ENCODE data around the gene NAA25. TPM values are rescaled to one million over a fixed set of nuclear protein-coding genes. Genes with fewer than 3 reads are reported as not detected.

Gene NAA25

GRCh38 chr12:111976860-111977259 lies 131.7 kb downstream of the NAA25 start:
- no peak overlapping the region for H2BK120ac ChIP-seq (ENCODE audit: low read depth, low read length)
- no peak overlapping the region for H4K91ac ChIP-seq (ENCODE audit: low read length)
- H3K9ac ChIP-seq (ENCODE audit: low read length): no peak overlapping the region
- H3K4ac ChIP-seq (ENCODE audit: low read depth in 1 of 2, low read length in 2 of 2): no peak overlapping the region
- no peak overlapping the region for H3K4me3 ChIP-seq (ENCODE audit: insufficient read depth in 1 of 2, low read depth in 1 of 2, low read length in 2 of 2)
- H4K8ac ChIP-seq (ENCODE audit: low read length): no peak overlapping the region
- no peak overlapping the region for H3K4me2 ChIP-seq (ENCODE audit: low read length, poor library complexity, severe bottlenecking)
- no peak overlapping the region for H3K27ac ChIP-seq (ENCODE audit: low read length, poor library complexity, severe bottlenecking)
- H3K27me3 ChIP-seq (ENCODE audit: control insufficient read depth in 1 of 2, insufficient read depth in 1 of 2, low read length in 2 of 2): no peaks in the 10 kb centered on the region
- no peaks in the 10 kb centered on the region for H3K4me1 ChIP-seq (ENCODE audit: control insufficient read depth, insufficient read depth, low read depth, low read length)
- H2AFZ ChIP-seq (ENCODE audit: low read depth, low read length): no peak overlapping the region
- H3K14ac ChIP-seq (ENCODE audit: low read length in 2 of 2): no peak overlapping the region
- H3K36me3 ChIP-seq (ENCODE audit: control insufficient read depth in 1 of 2, insufficient read depth in 2 of 2, low read depth in 1 of 2, low read length in 2 of 2): no peaks in the 10 kb centered on the region
- no peak for DNase-seq
- peaks cover 20% of the 10 kb centered on the region for H3K9me3 ChIP-seq (ENCODE audit: control insufficient read depth, low read length)
- no peak overlapping the region for H2BK15ac ChIP-seq (ENCODE audit: low read depth, poor library complexity, severe bottlenecking)
- H3K79me1 ChIP-seq (replicated peaks; ENCODE audit: low read length, poor library complexity, severe bottlenecking): no peaks in the 10 kb centered on the region
- H3K23ac ChIP-seq (ENCODE audit: low read length in 2 of 2): no peak overlapping the region
- H2AK5ac ChIP-seq (ENCODE audit: low read length, severe bottlenecking): no peak overlapping the region
- H2BK5ac ChIP-seq (ENCODE audit: low read depth, low read length, poor library complexity, severe bottlenecking): no peak overlapping the region
- H3K18ac ChIP-seq (ENCODE audit: low read depth in 1 of 2, low read length in 2 of 2): no peak overlapping the region
- no peak overlapping the region for H2BK12ac ChIP-seq (ENCODE audit: low read length in 2 of 2)

Small RNA genes within 50 kb of the gene (small RNA-seq; reads per million reads assigned to genes)
- not detected for gene AC004024.1 (ENCODE audit: low read depth)
- not detected for gene MIR3657 (ENCODE audit: low read depth)
- not detected for gene RF00019 (ENCODE audit: low read depth)

Data from mesenchymal stem cell (in vitro differentiated cells and primary cell).